WERI-Rb-1 (cell line): ENCODE results near the gene MECP2.

Experiments used
- DNase-seq: peaks from one replicate; pipeline ENCODE4 v3.0.0-alpha.2; 2020
- H3K27ac ChIP-seq: fragments of 250-450 bp; sonication (Bioruptor Pico); 2 replicates; pipeline ENCODE4 v1.5.1; 2020; ENCODE audit warnings: mild to moderate bottlenecking, moderate library complexity
- H3K27me3 ChIP-seq: fragments of 250-450 bp; sonication (Bioruptor Pico); 2 replicates; pipeline ENCODE4 v1.5.1; 2021; ENCODE audit warnings: mild to moderate bottlenecking, low read depth, moderate library complexity; ENCODE audit not compliant: insufficient read depth, severe bottlenecking
- H3K36me3 ChIP-seq: fragments of 250-450 bp; sonication (Bioruptor Pico); 2 replicates; pipeline ENCODE4 v1.5.1; 2020; ENCODE audit warnings: mild to moderate bottlenecking, moderate library complexity
- H3K4me3 ChIP-seq: 2 replicates; pipeline ENCODE4 v1.5.1; 2011; ENCODE audit warnings: low read depth, mild to moderate bottlenecking, control low read depth, low read length
- H3K9me3 ChIP-seq: fragments of 250-450 bp; sonication (Bioruptor Pico); 2 replicates; pipeline ENCODE4 v1.5.1; 2021; ENCODE audit warnings: mild to moderate bottlenecking, moderate library complexity; ENCODE audit not compliant: severe bottlenecking
- TF ChIP-seq, protein P1 (sequence below): IDR thresholded peaks from 2 replicates; pipeline ENCODE4 v1.5.1; 2011; ENCODE audit warnings: low read depth, mild to moderate bottlenecking, control low read depth, inconsistent platforms, low read length

MECP2 gene

GRCh38 chrX:153974003-153974725 is 123.4 kb downstream of the MECP2 start:
- Histone ChIP-seq H3K27me3 (peaks cover 11% of the 10 kb centered on the region), H3K9me3 (peaks cover 4% of the 10 kb centered on the region), H3K36me3 (peaks cover 19% of the 10 kb centered on the region), H3K4me3 (no peak overlapping the region), H3K27ac (peak overlapping the region; percentile 97)
- no peak for DNase-seq
- TF ChIP-seq, protein P1, sequence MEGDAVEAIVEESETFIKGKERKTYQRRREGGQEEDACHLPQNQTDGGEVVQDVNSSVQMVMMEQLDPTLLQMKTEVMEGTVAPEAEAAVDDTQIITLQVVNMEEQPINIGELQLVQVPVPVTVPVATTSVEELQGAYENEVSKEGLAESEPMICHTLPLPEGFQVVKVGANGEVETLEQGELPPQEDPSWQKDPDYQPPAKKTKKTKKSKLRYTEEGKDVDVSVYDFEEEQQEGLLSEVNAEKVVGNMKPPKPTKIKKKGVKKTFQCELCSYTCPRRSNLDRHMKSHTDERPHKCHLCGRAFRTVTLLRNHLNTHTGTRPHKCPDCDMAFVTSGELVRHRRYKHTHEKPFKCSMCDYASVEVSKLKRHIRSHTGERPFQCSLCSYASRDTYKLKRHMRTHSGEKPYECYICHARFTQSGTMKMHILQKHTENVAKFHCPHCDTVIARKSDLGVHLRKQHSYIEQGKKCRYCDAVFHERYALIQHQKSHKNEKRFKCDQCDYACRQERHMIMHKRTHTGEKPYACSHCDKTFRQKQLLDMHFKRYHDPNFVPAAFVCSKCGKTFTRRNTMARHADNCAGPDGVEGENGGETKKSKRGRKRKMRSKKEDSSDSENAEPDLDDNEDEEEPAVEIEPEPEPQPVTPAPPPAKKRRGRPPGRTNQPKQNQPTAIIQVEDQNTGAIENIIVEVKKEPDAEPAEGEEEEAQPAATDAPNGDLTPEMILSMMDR = no peak

GRCh38 chrX:153973127-153974002 is 124.2 kb downstream of the MECP2 start:
- H3K27me3 ChIP-seq = peaks cover 12% of the 10 kb centered on the region
- TF ChIP-seq, protein P1 = no peak
- peak overlapping the region; percentile 97 for H3K27ac ChIP-seq
- H3K36me3 ChIP-seq = peaks cover 27% of the 10 kb centered on the region
- peaks cover 4% of the 10 kb centered on the region for H3K9me3 ChIP-seq
- H3K4me3 ChIP-seq = peak overlapping the region; percentile 52
- DNase-seq = no peak

DNA sequence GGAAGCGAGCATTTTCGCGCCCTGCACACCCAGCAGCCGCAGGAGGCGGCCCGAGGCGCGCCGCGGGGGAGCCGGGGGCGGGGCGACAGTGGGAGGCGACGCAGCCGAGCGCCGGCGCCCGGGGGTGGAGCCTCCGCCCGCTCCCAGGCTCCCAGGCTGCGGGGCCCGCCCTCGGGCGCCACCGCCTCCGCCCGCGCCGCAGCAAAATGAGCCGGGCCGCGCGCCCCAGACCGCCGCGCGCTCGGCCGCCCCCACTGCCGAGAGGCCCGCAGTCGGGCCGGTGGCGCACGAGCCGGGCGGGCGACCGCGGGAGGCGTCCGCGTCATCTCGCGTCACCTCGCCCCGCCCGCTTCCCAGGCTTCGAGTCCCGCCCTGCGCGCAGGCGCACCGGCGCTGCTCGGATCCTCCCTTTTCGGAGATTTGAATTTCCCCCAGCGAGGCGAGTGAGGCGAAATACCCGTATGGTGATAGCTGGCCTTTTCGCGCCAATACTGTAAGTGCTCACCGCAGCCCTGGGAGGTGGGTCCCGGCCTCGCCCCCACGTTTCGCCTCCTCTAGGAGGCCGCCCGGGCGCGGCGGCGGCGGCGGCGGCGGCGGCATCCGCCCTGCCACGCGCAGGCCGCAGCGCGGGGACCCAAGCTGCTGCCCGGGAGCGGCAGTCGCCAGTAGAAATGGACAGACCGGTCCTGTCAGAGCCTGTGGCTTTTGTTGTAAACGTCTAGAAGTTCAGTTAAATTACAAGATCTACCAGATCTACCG is 125.0 kb downstream of the MECP2 start, which contains the start of gene TMEM187:
TMEM187 (plus strand) TSS at position 387 of the 759 bp plus-strand sequence. CDS start 9,309 bp downstream, outside the sequence.
- H3K27ac ChIP-seq = peak within 1 kb of the TSS; percentile 99
- TF ChIP-seq, protein P1 = no peak
- peaks cover 4% of the 10 kb centered on the region for H3K9me3 ChIP-seq
- H3K27me3 ChIP-seq = peaks cover 12% of the 10 kb centered on the region
- DNase-seq = peak; percentile 97
- H3K4me3 ChIP-seq = peak within 1 kb of the TSS; percentile 92
- H3K36me3 ChIP-seq = peaks cover 34% of the 10 kb centered on the region
